Fibroblast of the conjunctiva (primary cell): Measurements from ENCODE around the gene TRAPPC4.
"Not testable (repeated sequence)": the region's sequence is repeated elsewhere in the genome, so short reads cannot be mapped to it uniquely, and the experiment has no call there.

Experiments used
- DNase-seq: peaks from one replicate; pipeline ENCODE4 v3.0.0-alpha.2; 2010; ENCODE audit warnings: low read depth

TRAPPC4 gene

DNA sequence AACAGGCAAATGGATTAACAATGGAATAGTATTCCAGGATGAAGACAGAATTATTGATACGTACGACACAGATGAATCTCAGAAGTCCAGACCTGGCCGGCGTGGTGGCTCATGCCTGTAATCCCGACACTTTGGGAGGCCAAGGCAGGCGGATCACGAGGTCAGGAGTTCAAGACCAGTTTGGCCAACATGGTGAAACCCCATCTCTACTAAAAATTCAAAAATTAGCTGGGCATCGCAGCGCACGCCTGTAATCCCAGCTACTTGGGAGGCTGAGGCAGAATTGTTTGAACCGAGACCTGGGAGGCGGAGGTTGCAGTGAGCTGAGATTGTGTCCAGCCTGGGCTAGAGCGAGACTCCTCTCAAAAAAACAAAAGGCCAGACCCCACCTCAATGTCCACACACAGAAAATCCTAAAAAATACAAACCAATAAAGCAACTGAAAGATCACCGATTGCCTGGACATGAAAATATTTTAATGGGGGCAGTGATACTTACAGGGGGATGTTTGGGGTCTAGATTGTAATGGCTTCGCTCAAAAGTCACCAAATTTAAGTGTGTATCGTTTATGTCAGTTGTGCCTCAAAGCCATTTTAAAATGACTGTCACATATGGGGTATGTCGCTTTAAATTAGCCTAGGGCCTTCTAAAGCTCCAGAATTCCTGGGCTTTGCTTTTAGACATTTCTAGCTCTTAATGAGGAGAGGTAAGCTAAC, 4.2 kb upstream of the TRAPPC4 start:
- DNase-seq, result no peak

DNA sequence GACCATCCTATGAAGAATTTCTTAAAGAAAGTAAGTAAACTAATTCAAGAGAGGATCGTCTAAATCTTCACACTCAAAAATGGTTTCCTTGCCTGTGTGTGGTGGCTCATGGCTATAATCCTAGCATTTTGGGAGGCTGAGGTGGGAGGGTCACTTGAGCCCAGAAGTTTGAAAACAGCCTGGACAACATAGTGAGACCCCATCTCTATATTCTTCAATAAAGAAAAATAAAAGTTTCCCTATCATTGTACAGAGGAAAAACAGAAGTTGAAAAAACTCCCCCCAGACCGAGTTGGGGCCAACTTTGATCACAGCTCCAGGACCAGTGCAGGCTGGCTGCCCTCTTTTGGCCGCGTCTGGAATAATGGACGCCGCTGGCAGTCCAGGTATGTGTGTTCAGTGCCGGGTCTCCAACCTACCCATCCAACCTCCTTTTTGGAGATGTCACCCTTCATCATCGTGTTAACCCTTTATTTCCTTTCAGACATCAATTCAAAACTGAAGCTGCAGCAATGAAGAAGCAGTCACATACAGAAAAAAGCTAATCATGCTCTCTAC, 3.4 kb upstream of the TRAPPC4 start:
- no peak for DNase-seq

DNA sequence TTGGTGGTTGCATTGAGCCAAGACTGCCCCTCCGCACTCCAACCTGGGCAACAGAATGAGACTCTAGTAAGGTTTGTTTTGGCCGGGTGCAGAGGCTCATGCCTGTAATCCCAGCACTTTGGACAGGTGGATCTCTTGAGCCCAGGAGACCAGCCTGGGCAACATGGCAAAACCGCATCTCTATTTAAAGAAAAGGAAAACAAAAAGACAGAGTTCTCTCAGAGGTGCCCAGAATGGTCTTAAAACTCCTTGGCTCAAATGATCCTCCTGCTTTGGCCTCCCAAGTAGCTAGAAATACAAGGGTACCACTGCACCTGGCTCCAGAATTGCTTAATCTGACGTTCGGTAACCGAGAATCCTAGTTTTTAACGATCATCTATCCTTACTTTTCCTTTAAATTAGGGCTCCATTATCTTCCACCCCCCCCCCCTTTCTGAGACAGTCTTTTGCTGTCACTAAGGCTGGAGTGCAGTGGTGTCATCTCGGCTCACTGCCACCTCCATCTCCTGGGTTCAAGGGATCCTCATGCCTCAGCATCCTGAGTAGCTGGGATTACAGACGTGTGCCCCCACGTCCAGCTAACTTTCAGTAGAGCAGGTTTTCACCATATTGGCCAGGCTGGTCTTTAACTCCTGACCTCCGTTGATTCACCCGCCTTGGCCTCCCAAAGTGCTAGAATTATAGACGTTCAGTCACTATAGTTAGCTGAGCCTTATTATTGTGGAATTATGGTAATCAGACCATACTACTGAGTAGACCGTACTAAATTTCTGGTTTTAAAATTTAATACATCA, 2.2 kb upstream of the TRAPPC4 start:
- DNase-seq, result no peak

DNA sequence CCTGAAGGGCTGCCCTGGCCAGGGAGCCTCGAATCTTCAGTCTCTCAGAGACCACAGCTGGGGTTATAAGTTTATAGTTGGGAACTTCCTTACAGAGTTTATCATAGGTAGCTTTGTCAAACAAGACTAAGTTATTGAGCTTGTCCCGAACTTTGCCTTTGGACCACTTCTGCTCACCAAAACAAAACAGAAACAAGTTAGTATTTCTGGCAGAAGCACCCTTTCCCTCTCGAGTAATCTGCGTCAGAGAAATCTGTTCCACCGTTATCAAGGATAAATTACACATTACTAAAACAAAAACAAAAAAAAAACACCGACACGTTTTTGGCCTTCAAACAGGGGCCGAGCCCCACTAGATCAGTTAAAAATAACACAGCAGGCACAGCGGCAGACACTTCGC, 1.2 kb upstream of the TRAPPC4 start:
- not testable (repeated sequence) for DNase-seq

DNA sequence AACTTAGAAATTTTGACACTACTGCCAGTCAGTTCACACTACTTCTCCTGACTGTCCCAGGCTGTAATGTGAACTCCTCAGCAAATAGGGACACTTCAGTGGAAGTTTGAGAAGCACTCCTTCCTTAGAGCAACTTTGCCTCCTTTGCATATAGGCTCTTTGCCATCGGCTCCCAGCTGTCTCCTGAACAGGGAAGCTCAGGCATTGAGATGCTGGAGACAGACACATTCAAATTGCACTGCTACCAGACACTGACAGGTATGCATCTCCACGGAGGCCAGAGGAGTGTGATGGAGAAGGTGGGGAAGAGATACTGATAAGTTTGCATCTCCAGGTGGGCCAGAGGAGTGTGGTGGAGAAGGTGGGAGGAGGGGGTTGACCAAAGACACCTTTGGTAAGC, 1.4 kb downstream of the TRAPPC4 start:
- no peak for DNase-seq

DNA sequence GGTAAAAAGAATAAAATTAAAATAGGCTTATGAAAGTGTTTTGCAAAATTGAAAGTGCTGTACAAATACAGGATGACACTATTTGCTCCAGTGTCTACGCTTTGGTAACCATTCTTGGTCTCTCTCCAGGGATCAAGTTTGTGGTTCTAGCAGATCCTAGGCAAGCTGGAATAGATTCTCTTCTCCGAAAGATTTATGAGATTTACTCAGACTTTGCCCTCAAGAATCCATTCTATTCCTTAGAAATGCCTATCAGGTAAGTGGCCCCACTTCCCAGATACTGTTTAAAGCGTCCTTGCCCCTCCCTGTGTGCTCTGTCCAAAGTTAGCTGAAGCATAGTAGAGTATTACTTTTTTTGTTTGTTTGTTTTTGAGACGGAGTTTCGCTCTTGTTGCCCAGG, 3.1 kb downstream of the TRAPPC4 start:
- no peak for DNase-seq

DNA sequence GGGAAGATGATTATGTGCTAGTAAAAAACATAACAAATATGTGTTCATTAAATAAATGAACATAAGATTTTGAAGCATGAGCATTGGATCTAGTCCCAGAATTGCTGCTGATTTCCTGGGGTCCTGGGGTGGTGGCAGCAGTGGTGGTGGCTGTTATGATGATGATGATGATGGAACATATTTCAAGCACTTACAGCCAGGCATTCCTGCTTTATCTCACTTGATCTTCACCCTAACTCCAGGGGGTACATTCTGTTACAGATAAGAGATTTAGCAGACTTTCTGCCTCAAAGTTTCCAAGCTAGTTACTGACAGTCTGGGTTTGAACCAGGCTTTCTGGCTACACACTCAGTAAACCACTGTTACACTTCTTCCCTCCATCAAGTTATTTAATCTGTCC, 5.2 kb downstream of the TRAPPC4 start:
- no peak for DNase-seq

DNA sequence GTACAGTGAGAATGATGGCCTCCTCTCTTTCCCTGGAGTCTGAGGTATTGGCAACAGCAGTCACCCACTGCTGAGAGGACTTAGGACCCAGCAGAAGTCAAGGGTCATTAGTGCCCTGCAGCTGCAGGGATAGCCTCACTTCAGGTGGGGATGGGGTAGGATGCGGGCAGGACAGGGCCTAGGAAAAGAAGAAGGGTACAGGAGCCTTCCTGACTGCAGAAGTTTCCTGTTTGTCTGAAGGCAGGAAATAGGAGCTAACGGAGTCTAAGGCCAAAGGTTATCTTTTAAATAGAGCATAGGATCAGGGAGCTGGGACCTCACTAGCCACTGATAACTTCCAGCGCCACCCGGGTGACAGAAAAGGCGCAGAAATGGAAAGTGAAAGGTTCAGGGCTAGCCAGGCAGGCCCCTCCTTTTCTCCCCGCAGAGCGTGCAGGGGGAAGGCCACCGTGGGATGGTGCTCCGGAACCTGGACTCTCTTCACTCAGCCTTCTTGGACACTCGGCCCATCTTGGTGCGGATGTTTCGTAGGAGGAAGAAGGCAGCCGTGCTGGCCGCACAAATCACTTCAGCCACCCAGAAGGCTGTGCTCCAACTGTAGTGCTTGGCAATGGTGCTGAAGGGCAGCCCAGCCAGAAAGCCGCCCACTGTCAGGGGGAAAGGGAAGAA, 6.0 kb downstream of the TRAPPC4 start:
- no peak for DNase-seq

DNA sequence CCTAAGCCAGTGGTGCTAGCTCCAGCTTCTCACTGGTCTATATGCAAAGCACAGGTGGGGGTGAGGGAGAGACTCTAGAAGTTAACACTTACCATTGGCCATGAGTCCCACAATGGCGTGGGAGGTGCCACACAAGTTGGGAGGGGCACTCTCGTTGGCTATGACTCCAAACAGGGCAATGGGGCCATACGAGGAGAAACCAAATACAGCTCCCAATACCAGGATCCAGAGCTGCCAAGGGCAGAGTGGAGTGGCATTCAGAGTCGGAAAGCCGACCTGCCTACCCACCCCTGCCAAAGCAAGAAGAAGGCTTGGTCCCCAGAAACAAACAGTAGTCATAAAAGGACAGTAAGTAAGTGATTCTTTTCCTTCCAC, 6.5 kb downstream of the TRAPPC4 start:
- DNase-seq, result no peak

DNA sequence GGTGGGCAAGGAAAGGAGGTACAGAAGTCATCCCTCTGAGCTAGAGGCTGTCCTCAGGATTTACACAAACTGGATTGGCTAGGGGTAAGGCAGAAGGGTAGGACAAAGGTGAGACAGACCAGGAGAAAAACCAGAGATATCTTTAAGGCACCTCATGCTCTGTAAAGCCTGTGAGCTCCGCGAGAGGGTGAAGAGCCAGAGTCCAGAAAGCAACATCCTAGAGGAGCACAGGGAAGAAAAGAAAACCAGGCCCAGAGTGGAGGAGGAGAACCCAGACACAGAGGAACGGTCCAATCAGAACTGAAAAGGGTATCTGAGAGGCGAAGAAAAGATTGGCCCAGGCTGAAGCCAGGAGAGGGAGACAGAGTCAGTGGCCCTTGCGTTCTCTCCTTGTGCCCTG, 7.0 kb downstream of the TRAPPC4 start:
- DNase-seq, result no peak

DNA sequence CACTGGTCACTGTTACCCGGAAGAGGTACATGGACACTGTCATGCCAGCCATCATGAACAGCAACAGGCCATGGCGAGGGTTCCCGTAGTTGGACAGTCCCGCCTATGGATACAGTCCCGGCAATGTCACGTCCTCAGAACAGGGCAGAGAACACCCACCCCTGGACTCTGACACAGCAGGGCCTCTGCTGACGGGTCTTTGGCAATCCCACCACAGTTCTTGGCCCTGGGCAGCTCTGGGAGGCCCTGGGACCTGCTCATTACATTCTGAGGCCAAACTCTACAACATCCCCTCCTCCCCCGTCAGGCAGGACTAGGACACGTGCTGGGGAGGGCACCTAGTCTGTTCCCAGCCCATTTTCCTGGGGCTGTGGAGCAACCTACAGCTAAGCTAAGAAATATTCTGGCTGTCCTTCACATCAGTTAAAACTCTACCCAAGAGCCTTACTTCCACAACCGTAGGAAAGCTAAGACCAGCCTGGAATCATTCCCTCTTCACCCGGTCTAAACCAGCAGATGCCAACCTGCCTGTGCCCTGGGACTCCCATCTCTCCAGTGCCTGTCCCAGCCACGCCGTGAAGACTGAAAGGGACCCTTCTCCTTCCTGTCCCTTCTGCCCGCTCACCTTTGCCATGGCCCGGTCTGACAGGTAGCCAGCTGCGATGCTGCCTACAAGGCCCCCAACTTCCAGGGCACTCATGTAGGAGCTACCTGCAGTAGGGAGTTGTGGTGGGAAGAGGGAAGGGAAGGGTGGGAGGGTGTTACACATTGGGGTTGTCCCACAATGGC, 7.6 kb downstream of the TRAPPC4 start:
- no peak for DNase-seq

DNA sequence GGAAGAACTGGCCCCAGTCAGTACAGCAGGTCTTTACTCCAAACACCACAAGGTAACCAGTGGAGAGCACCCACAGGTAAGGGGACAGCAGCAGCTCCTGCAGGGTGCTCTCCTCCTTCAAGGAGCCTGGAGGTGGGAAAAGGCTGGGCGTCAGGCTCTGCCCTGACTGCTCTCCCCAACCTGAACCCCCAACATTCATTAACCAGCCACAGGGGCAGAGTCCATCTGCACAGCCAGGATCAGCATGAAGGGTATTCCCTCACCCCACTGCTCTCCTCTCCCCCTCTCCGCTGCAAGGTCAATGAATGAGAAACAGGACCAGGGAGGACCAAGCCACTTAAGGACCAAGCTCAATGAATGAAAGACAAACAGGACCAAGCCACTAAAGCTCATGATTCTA, 8.4 kb downstream of the TRAPPC4 start:
- no peak for DNase-seq

DNA sequence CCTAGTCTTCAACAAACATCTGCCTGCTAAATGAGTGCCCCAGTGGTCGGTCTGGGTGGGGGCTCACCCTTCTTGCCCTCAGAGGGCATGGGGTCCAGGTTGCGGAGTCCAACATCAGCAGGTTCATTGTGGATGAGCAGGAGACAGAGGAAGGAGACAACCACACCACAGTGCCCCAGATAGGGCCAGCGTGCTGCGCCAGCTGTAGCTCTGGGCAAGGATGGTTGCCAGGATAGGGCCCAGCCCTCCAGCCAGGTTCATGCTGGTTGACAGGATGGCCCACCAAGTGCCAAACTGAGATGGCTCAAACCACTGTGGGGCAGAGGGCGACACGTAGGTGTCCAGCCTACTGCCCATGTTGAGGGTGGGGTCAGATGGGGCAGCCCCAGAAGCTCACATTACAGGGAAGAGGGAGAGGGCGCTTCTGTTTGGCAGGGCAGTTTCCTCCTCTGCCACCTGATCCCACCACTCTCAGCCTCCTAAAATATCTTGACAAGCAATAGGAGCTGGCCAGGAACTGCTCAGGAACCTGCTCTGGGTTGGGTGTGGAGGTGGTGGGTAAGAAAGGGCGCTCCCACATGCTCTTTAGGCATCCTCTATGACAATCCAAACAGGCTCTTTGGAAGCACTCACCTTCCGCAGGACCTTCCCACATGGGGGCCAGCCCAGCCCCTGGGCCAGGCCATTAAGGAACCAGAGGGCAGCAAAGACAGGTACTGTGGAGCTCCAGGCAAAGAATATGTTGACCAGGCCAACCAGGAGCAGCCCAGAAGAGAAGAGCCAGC, 9.2 kb downstream of the TRAPPC4 start:
- DNase-seq, result no peak

DNA sequence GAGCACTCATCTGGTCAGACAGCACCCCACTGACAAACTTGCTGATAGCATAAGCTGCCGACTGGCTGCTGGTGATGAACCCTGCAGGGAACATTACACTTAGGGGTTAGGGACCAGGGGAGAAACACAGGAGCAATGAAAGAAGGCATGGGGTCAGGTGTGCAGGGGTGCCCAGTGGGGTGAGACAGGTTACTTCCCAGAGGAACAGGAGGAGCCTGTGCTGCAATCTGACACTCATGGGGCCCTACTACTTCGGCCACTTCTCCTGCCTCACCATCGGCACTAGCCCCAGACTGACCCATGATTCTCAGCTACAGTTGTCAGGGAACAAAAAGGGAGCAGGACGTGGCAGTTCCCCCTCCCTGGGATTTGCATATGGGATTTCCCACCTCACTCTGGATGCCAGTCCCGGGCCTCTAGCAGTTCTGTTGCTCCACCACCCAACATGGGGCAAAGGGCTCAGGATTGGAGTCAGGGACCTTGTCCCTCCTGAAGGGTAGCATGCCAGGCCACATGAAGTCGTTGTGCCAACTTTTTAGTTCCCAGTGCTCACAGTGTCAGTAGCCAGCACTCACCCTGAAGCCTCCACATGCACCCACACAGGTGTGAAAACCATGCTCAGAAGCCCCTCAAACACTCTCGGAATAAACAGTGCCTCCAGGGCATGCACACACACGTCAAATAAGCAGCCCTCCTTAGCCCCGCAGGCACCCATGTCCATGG, 9.9 kb downstream of the TRAPPC4 start:
- DNase-seq, result no peak

DNA sequence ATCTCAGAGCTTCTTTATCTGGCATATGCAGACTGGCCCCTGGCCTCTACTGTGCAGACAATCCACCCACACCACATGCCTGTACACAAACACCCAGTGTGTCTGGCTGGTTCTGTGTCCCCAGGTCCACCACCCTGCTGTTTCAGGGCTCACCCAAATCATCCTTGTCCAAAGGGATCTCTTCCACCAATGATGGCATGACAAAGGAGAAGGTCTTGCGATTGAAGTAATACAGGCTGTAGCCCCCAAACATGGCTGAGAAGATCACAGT, 10.4 kb downstream of the TRAPPC4 start:
- no peak for DNase-seq

DNA sequence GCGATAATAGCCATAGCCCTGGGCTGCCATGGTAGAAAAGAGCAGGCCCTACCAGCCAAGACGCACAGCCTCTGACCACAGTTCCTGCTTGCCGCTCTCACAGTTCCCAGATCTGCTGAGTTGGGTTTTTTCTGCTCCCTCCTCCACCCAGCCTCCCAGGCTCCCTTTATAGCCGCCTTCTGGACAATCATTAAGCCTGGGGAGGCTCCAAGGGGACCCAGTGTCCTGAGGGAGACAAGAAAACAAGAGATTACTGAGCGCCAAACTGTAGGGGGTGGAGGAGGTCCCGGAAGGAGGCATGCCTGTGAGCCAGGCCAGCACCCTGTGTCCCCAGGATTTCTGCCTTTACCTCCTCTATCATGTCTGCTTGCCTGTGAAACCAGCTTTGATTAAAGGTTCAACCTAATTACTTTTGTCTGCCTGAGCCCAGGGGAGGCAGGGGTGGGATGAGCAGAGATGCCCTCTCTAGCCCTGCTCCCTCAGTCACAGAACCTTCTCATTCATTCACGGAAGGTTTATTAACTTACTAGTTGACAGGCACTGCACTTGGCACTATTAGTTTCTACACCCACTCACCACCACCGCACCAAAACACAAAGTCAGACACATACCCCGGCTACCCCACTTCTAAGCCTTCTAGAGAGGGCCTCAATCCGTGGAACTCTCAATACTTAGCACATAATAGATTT, 10.9 kb downstream of the TRAPPC4 start:
- no peak for DNase-seq

DNA sequence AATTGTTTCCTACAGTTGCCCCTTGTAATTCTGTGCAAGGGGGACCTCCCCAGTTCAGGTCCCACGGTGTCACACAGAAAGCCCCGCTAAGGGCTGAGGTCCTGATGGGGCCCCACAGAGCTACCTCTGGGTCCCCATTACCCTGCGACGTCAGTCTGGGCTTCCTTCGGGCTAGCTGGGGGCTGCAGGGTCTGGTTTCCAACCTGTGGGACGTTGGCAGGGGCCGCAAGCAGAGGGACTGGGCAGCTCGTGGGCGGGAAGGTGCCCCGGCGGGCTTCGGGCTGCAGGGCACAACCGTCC, 11.4 kb downstream of the TRAPPC4 start:
- no peak for DNase-seq

DNA sequence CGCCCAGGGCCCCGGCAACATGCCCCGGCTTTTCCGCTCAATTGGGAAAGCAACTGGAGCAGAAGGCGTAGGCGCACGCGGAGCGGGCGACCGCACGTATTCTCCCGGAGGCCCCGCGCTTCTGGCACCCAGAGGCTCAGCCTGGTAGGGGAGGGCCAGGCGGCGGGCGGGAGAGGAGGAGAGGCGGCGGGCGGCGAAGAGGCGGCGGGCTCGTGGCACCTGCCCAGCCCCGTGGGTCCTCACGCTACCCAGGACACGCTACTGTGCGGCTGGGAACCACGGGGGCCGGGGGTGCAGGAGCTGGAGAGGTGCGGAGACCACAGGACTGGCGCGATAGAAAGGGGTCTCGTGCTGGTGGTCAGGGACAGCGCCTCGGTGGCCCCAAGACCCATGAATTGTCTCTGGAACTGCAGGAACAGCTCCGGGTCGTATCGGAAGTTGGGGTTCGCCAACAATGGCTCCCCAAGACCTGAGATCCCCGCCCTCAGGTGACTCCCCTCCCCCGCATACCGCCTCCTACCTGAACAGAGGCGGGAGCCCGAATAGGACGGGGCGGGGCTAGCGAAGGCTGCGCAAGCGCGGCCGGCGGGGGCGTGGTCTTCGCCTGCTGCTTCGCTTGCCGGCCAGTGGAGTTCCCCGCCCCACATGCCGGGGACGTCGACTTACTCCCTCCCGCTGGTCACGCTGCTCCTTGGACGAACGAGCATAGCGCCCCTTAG, 11.9 kb downstream of the TRAPPC4 start, which contains the start of gene SLC37A4:
SLC37A4 (minus strand) TSS at position 549 of the 719 bp plus-strand sequence.
- DNase-seq, result peak; percentile 97

DNA sequence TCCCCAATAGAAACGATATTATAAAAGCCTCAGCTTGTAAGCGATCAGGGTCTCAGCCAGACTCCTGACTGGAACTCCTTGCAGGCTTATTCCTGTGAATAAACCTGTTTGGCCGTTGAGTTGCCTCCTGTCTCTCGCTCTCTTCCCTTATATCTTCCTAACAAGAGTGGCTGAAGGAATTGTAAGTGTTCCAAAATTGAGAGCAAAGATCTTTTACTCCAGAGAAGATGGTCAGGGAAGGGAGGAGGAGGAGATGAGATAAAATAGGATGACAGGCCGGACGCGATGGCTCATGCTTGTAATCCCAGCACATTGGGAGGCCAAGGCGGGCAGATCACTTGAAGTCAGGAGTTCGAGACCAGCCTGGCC, 13.3 kb downstream of the TRAPPC4 start:
- DNase-seq, result no peak

DNA sequence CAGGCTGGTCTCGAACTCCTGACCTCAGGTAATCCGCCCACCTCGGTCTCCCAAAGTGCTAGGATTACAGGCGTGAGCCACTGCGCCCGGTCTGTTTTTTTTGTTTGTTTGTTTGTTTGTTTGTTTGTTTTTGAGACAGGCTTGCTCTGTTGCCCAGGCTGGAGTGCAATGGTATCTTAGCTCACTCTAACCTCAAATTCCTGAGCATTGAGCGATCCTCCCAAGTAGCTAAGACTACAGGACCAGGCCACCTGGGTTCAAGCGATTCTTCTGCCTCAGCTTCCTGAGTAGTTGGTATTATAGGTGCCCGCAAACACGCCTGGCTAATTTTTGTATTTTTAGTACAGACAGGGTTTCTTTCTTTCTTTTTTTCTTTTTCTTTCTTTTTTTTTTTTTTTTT, 14.9 kb downstream of the TRAPPC4 start:
- DNase-seq, result not testable (repeated sequence)
